ENCODE results near the gene DLGAP1.

DLGAP1 gene

GRCh38 chr18:3671176-3671575, 783.9 kb downstream of the DLGAP1 start:
- no peak overlapping the region for H3K4me3 ChIP-seq (ENCODE audit: control insufficient read depth, low read depth, low read length)
- no peak for TF ChIP-seq CTCF (conservative IDR thresholded peaks at IDR 0.05; ENCODE audit: control insufficient read depth, insufficient read depth, low read depth, low read length)
- no peak for DNase-seq (ENCODE audit: low read depth)

GRCh38 chr18:3669376-3669775, 785.7 kb downstream of the DLGAP1 start:
- no peak for TF ChIP-seq CTCF (conservative IDR thresholded peaks at IDR 0.05; ENCODE audit: control insufficient read depth, insufficient read depth, low read depth, low read length)
- no peak for DNase-seq (ENCODE audit: low read depth)
- no peak overlapping the region for H3K4me3 ChIP-seq (ENCODE audit: control insufficient read depth, low read depth, low read length)

- no peak overlapping the region for H3K4me3 ChIP-seq (ENCODE audit: control insufficient read depth, low read depth, low read length)
- DNase-seq (ENCODE audit: low read depth), result no peak
- TF ChIP-seq CTCF (conservative IDR thresholded peaks at IDR 0.05; ENCODE audit: control insufficient read depth, insufficient read depth, low read depth, low read length), result no peak
Measured at GRCh38 chr18:3667255-3668137, 787.6 kb downstream of the DLGAP1 start.

- TF ChIP-seq CTCF (conservative IDR thresholded peaks at IDR 0.05; ENCODE audit: control insufficient read depth, insufficient read depth, low read depth, low read length), result no peak
- DNase-seq (ENCODE audit: low read depth), result no peak
- no peak overlapping the region for H3K4me3 ChIP-seq (ENCODE audit: control insufficient read depth, low read depth, low read length)
Measured at GRCh38 chr18:3666526-3667254, 788.4 kb downstream of the DLGAP1 start.

- H3K4me3 ChIP-seq (ENCODE audit: control insufficient read depth, low read depth, low read length), result no peak overlapping the region
- TF ChIP-seq CTCF (conservative IDR thresholded peaks at IDR 0.05; ENCODE audit: control insufficient read depth, insufficient read depth, low read depth, low read length), result peak; percentile 95
- peak; percentile 92 for DNase-seq (ENCODE audit: low read depth)
Measured at GRCh38 chr18:3665780-3666525, 789.2 kb downstream of the DLGAP1 start.

- H3K4me3 ChIP-seq (ENCODE audit: control insufficient read depth, low read depth, low read length), result no peak overlapping the region
- no peak for TF ChIP-seq CTCF (conservative IDR thresholded peaks at IDR 0.05; ENCODE audit: control insufficient read depth, insufficient read depth, low read depth, low read length)
- no peak for DNase-seq (ENCODE audit: low read depth)
Measured at GRCh38 chr18:3665204-3665603, 789.9 kb downstream of the DLGAP1 start.
